ENCODE measurements around the gene LARGE2. TPM values are rescaled to one million over a fixed set of nuclear protein-coding genes. Genes with fewer than 3 reads are reported as not detected.

Gene LARGE2
- total RNA-seq, 5 donors from 2014 or later (not counting 1 experiment from before 2014, with no cell fraction given) = 2.5 to 9.6 (median 5.1) TPM

DNA sequence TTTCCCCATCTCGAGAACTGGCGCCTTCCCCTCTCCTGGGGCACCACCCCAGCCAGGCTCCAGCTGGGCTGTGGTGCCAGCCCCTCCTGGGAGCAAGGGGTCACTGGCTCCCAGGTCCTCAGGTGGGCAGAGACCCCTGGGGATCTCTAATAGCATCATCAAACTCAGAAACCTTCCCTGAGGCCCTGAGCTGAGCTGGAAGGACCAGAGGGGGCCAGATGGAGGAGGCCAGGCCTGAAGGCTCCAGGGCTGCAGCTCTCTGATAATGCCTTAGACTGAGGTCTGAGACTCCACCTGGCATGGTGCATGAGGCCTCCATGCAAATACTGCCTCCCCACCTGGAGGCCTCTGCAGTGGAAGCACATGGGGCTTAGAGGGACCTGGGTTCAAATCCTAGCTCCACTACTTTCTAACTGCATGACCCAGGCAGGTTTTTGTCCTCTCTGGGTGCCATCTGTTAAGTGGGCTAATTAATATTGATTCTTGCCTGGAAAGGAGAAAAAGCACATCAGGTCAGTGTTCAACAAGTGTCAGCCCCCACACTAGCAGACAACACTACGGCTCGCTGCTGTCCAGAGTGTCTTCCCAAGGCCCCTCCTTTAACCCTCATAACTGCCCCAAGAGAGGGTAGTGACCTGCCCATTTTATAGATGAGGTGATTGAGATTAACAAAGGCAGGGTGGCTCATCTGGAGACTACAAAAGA is 35.5 kb upstream of the LARGE2 start:
- Histone ChIP-seq H3K27me3 (replicated peaks in 1 of 2; ENCODE audit: control insufficient read depth in 2 of 2, extremely low read depth in 1 of 2, insufficient read depth in 2 of 2, low read length in 1 of 2) (peaks cover 0 to 26% of the 10 kb centered on the region in 2 experiments), H3K4me3 (ENCODE audit: control insufficient read depth in 1 of 2, extremely low read depth in 1 of 2, low read length in 1 of 2) (no peak overlapping the region), H3K9me3 (no peaks in the 10 kb centered on the region), H3K4me1 (ENCODE audit: control insufficient read depth in 1 of 2, extremely low read depth in 1 of 2, insufficient read depth in 2 of 2, low read length in 2 of 2) (peaks cover 0 to 15% of the 10 kb centered on the region in 2 experiments), H3K27ac (ENCODE audit: low read length) (no peak overlapping the region), H3K36me3 (ENCODE audit: control insufficient read depth in 2 of 2, extremely low read depth in 1 of 2, insufficient read depth in 1 of 2, low read length in 1 of 2) (peaks cover 0 to 6% of the 10 kb centered on the region in 2 donors)
- DNase-seq = no peak
- POLR2A ChIA-PET = no interaction called here
- ATAC-seq (replicated peaks in 1 of 4) = no peak
- H3K4me1 Mint-ChIP-seq = peaks cover 10 to 16% (median 10%) of the 10 kb centered on the region in 3 donors
- WGBS (ENCODE audit: insufficient coverage) = 88% methylated on average over 2 of the region's 4 CpGs
- H3K36me3 Mint-ChIP-seq = peaks cover 5% of the 10 kb centered on the region
- CTCF ChIA-PET = no interaction called here
- peak overlapping the region in 2 of 3 donors; percentile 10 to 37 for H3K4me3 Mint-ChIP-seq
- no peak overlapping the region for H3K27ac Mint-ChIP-seq
- peaks cover 0 to 3% (median 0%) of the 10 kb centered on the region in 3 donors for H3K9me3 Mint-ChIP-seq
- H3K27me3 Mint-ChIP-seq = peaks cover 2 to 3% of the 10 kb centered on the region in 2 donors

DNA sequence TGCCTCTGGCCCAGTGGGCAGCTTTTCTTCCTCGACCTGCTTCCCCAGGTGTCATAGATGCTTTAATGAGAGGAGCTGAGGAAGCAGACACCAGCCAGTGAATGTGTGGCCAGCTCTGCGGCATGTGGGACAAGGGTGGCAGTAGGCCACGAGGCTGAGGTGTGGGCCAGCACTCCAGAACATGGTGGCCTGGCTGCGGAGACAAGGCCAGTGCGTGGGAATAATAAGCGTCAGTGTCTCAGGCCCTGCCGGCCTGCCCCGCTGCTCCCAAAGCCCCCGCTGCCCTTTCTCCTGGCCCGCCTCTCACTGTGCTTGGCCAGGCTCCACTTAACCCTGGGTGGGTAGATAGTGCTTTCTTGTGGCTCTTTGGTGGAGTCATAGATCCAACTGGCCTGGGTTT is 34.9 kb upstream of the LARGE2 start:
- CTCF ChIA-PET = interaction anchor here in 1 of 2 donors (0.7 kb wide), 1 partner anchor 16 kb away, joined by 4 read pairs; no protein-coding TSS in a partner anchor
- Histone ChIP-seq H3K36me3 (ENCODE audit: control insufficient read depth in 2 of 2, extremely low read depth in 1 of 2, insufficient read depth in 1 of 2, low read length in 1 of 2) (peaks cover 0 to 6% of the 10 kb centered on the region in 2 donors), H3K27ac (ENCODE audit: low read length) (no peak overlapping the region), H3K27me3 (replicated peaks in 1 of 2; ENCODE audit: control insufficient read depth in 2 of 2, extremely low read depth in 1 of 2, insufficient read depth in 2 of 2, low read length in 1 of 2) (peaks cover 0 to 29% of the 10 kb centered on the region in 2 experiments), H3K4me1 (ENCODE audit: control insufficient read depth in 1 of 2, extremely low read depth in 1 of 2, insufficient read depth in 2 of 2, low read length in 2 of 2) (peaks cover 0 to 15% of the 10 kb centered on the region in 2 experiments), H3K4me3 (ENCODE audit: control insufficient read depth in 1 of 2, extremely low read depth in 1 of 2, low read length in 1 of 2) (no peak overlapping the region), H3K9me3 (no peaks in the 10 kb centered on the region)
- Mint-ChIP-seq H3K27ac (no peak overlapping the region), H3K27me3 (peaks cover 6 to 8% of the 10 kb centered on the region in 2 donors), H3K4me1 (peaks cover 10 to 16% (median 10%) of the 10 kb centered on the region in 3 donors), H3K36me3 (no peaks in the 10 kb centered on the region), H3K9me3 (peaks cover 0 to 3% (median 0%) of the 10 kb centered on the region in 3 donors), H3K4me3 (no peak overlapping the region)
- no peak for DNase-seq
- 92% methylated on average over 10 of the region's 10 CpGs for WGBS (ENCODE audit: insufficient coverage)
- no peak for ATAC-seq (replicated peaks in 1 of 4)
- POLR2A ChIA-PET = no interaction called here

DNA sequence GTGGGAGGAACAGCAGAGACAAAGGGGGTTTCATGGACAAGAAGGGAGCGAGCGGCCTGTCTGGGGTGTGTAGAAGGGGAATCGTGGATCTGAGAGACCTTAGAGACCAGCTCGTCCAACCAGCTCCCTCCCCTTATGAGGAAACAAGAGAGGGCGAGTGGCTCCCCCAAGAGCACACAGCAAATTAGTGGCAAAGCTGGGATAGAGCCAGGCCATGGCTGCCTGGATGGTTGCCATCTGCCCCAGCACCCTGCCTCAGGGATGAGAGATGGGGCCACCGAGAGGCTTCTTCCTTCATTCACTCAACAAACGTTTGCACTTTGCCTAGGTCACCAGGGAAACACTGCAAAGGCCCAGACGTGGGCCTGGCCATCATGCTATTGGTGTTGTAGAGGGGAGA is 32.9 kb upstream of the LARGE2 start:
- H3K27me3 ChIP-seq (replicated peaks in 1 of 2; ENCODE audit: control insufficient read depth in 2 of 2, extremely low read depth in 1 of 2, insufficient read depth in 2 of 2, low read length in 1 of 2) = peaks cover 0 to 39% of the 10 kb centered on the region in 2 experiments
- peaks cover 17 to 20% of the 10 kb centered on the region in 2 donors for H3K27me3 Mint-ChIP-seq
- no peak for DNase-seq
- peaks cover 8% of the 10 kb centered on the region in 3 donors for H3K4me1 Mint-ChIP-seq
- H3K27ac ChIP-seq (ENCODE audit: low read length) = no peak overlapping the region
- no peak overlapping the region for H3K27ac Mint-ChIP-seq
- no peak for ATAC-seq (replicated peaks in 1 of 4)
- H3K4me3 ChIP-seq (ENCODE audit: control insufficient read depth in 1 of 2, extremely low read depth in 1 of 2, low read length in 1 of 2) = no peak overlapping the region
- no peaks in the 10 kb centered on the region for H3K36me3 Mint-ChIP-seq
- POLR2A ChIA-PET = no interaction called here
- H3K4me3 Mint-ChIP-seq = no peak overlapping the region
- H3K9me3 Mint-ChIP-seq = peaks cover 0 to under 1% (median 0%) of the 10 kb centered on the region in 3 donors
- CTCF ChIA-PET = no interaction called here
- WGBS (ENCODE audit: insufficient coverage) = 94% methylated on average over 3 of the region's 8 CpGs
- no peaks in the 10 kb centered on the region for H3K36me3 ChIP-seq (ENCODE audit: control insufficient read depth in 2 of 2, extremely low read depth in 1 of 2, insufficient read depth in 1 of 2, low read length in 1 of 2)
- H3K9me3 ChIP-seq = no peaks in the 10 kb centered on the region
- H3K4me1 ChIP-seq (ENCODE audit: control insufficient read depth in 1 of 2, extremely low read depth in 1 of 2, insufficient read depth in 2 of 2, low read length in 2 of 2) = peaks cover 0 to 15% of the 10 kb centered on the region in 2 experiments

DNA sequence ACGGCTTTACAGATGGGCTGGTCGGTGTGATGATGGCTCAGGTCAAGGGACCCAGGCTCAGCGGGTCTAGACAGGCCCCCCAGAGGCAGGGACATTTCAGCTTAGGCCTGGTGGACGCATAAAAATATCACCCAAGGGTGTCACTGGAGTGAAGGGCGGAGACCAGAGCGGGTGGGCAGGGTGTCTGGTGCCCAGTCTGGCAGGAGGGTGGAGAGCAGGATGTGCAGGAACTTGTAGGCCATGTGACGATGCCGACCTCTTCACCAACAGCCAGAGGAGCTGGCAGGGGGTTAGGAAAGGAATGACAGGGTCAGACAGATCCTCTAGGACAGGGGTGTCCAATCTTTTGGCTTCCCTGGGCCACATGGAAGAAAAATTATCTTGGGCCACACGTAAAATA is 32.5 kb upstream of the LARGE2 start:
- ChIA-PET POLR2A (interaction anchor here in 1 of 2 donors (0.6 kb wide), 1 partner anchor 15 kb away, joined by 3 read pairs; no protein-coding TSS in a partner anchor), CTCF (interaction anchor here in 1 of 2 donors (0.6 kb wide), 1 partner anchor 27 kb away, joined by 3 read pairs; no protein-coding TSS in a partner anchor)
- Histone ChIP-seq H3K36me3 (ENCODE audit: control insufficient read depth in 2 of 2, extremely low read depth in 1 of 2, insufficient read depth in 1 of 2, low read length in 1 of 2) (no peaks in the 10 kb centered on the region), H3K27me3 (replicated peaks in 1 of 2; ENCODE audit: control insufficient read depth in 2 of 2, extremely low read depth in 1 of 2, insufficient read depth in 2 of 2, low read length in 1 of 2) (peaks cover 0 to 39% of the 10 kb centered on the region in 2 experiments), H3K4me1 (ENCODE audit: control insufficient read depth in 1 of 2, extremely low read depth in 1 of 2, insufficient read depth in 2 of 2, low read length in 2 of 2) (peaks cover 0 to 11% of the 10 kb centered on the region in 2 experiments), H3K9me3 (no peaks in the 10 kb centered on the region), H3K27ac (ENCODE audit: low read length) (no peak overlapping the region), H3K4me3 (ENCODE audit: control insufficient read depth in 1 of 2, extremely low read depth in 1 of 2, low read length in 1 of 2) (no peak overlapping the region)
- H3K36me3 Mint-ChIP-seq = no peaks in the 10 kb centered on the region
- no peak overlapping the region for H3K27ac Mint-ChIP-seq
- 91% methylated on average over 7 of the region's 9 CpGs for WGBS (ENCODE audit: insufficient coverage)
- H3K9me3 Mint-ChIP-seq = no peaks in the 10 kb centered on the region
- DNase-seq = no peak
- H3K4me3 Mint-ChIP-seq = no peak overlapping the region
- no peak for ATAC-seq (replicated peaks in 1 of 4)
- H3K27me3 Mint-ChIP-seq = peaks cover 21 to 24% of the 10 kb centered on the region in 2 donors
- peaks cover 4% of the 10 kb centered on the region in 3 donors for H3K4me1 Mint-ChIP-seq

DNA sequence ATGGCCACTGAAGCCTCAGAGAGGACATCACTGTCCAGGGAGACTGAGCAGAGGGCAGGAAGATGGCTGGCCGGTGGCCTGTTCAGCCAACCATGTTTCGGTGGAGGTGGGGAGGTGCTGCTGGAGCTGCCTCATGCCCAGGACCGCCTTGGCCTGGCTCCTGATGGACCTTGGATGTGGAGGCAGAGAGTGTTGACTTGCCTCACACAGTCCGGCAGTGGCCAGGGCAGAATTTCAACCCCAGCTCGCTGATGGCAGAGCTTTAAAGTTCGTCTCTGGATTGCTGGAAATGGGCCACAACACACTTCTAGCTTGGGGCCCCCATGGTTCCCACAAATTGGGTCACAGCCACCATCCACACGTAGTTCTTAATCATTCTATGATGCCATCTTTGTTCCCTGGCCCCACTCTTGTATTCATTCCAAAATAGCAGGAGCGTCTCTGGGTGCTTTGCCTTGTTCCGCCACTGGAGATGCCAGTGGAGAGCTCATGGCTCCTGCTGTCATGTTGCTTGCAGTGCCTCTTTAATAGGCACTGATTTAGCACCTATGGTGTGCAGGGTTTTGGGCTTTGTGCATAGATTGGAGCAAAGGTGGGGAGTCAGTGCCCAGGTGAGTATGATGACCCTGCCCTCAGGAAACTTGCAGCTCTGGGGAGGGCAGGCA is 31.4 kb upstream of the LARGE2 start:
- Mint-ChIP-seq H3K27me3 (peaks cover 27% of the 10 kb centered on the region in 2 donors), H3K4me1 (no peaks in the 10 kb centered on the region), H3K27ac (no peak overlapping the region), H3K4me3 (no peak overlapping the region), H3K36me3 (no peaks in the 10 kb centered on the region), H3K9me3 (no peaks in the 10 kb centered on the region)
- H3K27me3 ChIP-seq (replicated peaks in 1 of 2; ENCODE audit: control insufficient read depth in 2 of 2, extremely low read depth in 1 of 2, insufficient read depth in 2 of 2, low read length in 1 of 2) = peaks cover 0 to 42% of the 10 kb centered on the region in 2 experiments
- H3K4me3 ChIP-seq (ENCODE audit: control insufficient read depth in 1 of 2, extremely low read depth in 1 of 2, low read length in 1 of 2) = no peak overlapping the region
- H3K36me3 ChIP-seq (ENCODE audit: control insufficient read depth in 2 of 2, extremely low read depth in 1 of 2, insufficient read depth in 1 of 2, low read length in 1 of 2) = no peaks in the 10 kb centered on the region
- no peaks in the 10 kb centered on the region for H3K9me3 ChIP-seq
- ChIA-PET CTCF (no interaction called here), POLR2A (no interaction called here)
- H3K27ac ChIP-seq (ENCODE audit: low read length) = no peak overlapping the region
- DNase-seq (no peak), ATAC-seq (replicated peaks in 1 of 4) (no peak)
- 88% methylated on average over 6 of the region's 9 CpGs for WGBS (ENCODE audit: insufficient coverage)
- peaks cover 0 to 3% of the 10 kb centered on the region in 2 experiments for H3K4me1 ChIP-seq (ENCODE audit: control insufficient read depth in 1 of 2, extremely low read depth in 1 of 2, insufficient read depth in 2 of 2, low read length in 2 of 2)

DNA sequence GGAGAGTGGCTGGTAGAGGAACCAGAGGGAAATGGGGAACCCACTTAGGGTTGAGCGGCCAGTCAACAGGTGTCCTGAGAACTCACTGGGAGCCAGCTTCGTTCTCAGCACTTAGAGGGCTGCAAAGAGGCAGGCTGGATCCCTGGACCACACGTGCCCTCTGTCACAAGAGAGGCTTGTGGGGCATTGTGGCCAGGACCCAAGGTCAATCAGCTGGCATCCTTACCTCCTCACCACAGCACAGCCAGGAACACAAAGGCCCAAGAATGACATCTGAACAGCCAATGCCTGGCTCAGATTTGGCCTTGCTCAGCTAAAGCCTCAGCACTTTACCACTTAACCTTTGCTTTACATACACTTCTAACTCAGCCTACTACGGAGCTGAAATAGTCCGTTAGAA is 29.6 kb upstream of the LARGE2 start:
- Histone ChIP-seq H3K27ac (ENCODE audit: low read length) (no peak overlapping the region), H3K36me3 (ENCODE audit: control insufficient read depth in 2 of 2, extremely low read depth in 1 of 2, insufficient read depth in 1 of 2, low read length in 1 of 2) (no peaks in the 10 kb centered on the region), H3K4me1 (ENCODE audit: control insufficient read depth in 1 of 2, extremely low read depth in 1 of 2, insufficient read depth in 2 of 2, low read length in 2 of 2) (no peaks in the 10 kb centered on the region), H3K4me3 (ENCODE audit: control insufficient read depth in 1 of 2, extremely low read depth in 1 of 2, low read length in 1 of 2) (no peak overlapping the region), H3K27me3 (replicated peaks in 1 of 2; ENCODE audit: control insufficient read depth in 2 of 2, extremely low read depth in 1 of 2, insufficient read depth in 2 of 2, low read length in 1 of 2) (peaks cover 1 to 55% of the 10 kb centered on the region in 2 experiments), H3K9me3 (no peaks in the 10 kb centered on the region)
- DNase-seq = no peak
- H3K9me3 Mint-ChIP-seq = no peaks in the 10 kb centered on the region
- H3K27me3 Mint-ChIP-seq = peaks cover 31 to 35% of the 10 kb centered on the region in 2 donors
- no peak overlapping the region for H3K27ac Mint-ChIP-seq
- POLR2A ChIA-PET = no interaction called here
- CTCF ChIA-PET = no interaction called here
- no peaks in the 10 kb centered on the region for H3K36me3 Mint-ChIP-seq
- H3K4me1 Mint-ChIP-seq = no peaks in the 10 kb centered on the region
- ATAC-seq (replicated peaks in 1 of 4) = no peak
- H3K4me3 Mint-ChIP-seq = no peak overlapping the region
- WGBS (ENCODE audit: insufficient coverage) = 90% methylated on average over 2 of the region's 5 CpGs
